ENCODE measurements around the gene PLEKHH2. TPM values are rescaled to one million over a fixed set of nuclear protein-coding genes. Genes with fewer than 3 reads are reported as not detected.

PLEKHH2 gene
- total RNA-seq, 1 donor from 2014 or later: 0.13 TPM

DNA sequence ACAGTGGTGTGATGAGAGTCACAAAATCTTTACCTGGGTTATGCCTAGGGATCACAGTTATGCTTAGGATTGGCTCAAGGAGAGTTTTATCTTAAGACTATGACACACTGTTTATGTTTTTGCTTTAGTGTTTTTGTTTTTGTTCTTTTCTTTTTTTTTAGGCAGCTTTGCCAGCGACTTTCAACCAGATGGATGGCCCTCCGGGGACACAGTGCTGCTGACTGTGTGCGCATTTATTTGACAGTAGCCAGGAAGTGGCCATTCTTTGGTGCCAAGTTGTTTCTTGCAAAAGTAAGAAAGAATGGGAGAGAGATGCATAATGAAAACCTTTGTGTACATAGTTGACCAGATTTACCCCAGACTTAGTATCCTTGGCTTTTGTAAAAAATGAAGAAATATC lies 121.7 kb downstream of the PLEKHH2 start:
- intact Hi-C loops (cut with micrococcal nuclease): no loop called here
- H3K4me1 Mint-ChIP-seq (ENCODE audit: low read depth): no peaks in the 10 kb centered on the region
- no peaks in the 10 kb centered on the region for H3K9me3 Mint-ChIP-seq
- H3K27me3 Mint-ChIP-seq (ENCODE audit: insufficient read depth): peaks cover 3% of the 10 kb centered on the region
- no peak overlapping the region for H3K27ac Mint-ChIP-seq
- H3K4me3 Mint-ChIP-seq: no peak overlapping the region
- H3K36me3 Mint-ChIP-seq (ENCODE audit: low read depth): no peaks in the 10 kb centered on the region
- DNase-seq (ENCODE audit: low spot score): no peak

DNA sequence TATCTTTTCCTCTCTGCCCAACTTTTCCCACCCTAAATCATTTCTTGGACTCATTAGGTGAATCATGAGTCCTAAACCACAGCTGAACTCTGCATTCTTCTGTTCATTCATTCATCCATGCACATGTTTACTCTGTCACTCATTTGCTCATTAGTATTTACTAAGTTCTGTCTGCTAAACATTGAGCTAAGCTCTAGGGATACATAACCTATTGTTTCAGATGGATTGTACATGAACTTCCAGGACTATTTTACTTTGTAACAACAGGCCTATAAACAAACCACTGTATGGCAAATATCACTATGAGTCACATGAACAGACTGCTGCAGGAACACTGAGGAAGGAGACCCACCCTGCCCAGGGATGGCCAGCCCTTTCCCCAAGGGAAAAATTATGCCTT lies 122.1 kb downstream of the PLEKHH2 start:
- Mint-ChIP-seq H3K9me3 (no peaks in the 10 kb centered on the region), H3K36me3 (ENCODE audit: low read depth) (no peaks in the 10 kb centered on the region), H3K27me3 (ENCODE audit: insufficient read depth) (peaks cover 3% of the 10 kb centered on the region), H3K4me1 (ENCODE audit: low read depth) (no peaks in the 10 kb centered on the region), H3K27ac (no peak overlapping the region), H3K4me3 (no peak overlapping the region)
- no peak for DNase-seq (ENCODE audit: low spot score)
- intact Hi-C loops (cut with micrococcal nuclease): no loop called here

DNA sequence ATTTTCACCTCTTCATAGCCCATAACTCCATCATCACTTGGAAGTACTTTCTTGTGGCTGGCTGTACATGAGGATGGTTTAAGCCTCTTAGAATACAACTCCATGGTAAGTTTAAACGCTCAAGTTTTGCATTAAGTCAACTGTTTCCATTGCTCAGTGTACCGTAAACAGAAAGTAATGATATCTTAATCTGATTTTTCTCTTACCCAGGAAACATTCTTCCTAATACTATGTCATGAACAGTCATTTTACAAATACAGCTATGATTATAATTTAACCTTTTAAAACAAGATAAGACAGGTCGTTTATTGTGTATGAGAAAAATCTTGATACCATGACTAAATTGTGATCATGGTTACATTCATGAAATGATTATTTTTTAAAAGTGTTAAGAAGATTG lies 125.2 kb downstream of the PLEKHH2 start:
- Mint-ChIP-seq H3K27ac (no peak overlapping the region), H3K9me3 (no peaks in the 10 kb centered on the region), H3K4me1 (ENCODE audit: low read depth) (peaks cover 3% of the 10 kb centered on the region), H3K4me3 (no peak overlapping the region), H3K27me3 (ENCODE audit: insufficient read depth) (peaks cover 3% of the 10 kb centered on the region), H3K36me3 (ENCODE audit: low read depth) (no peaks in the 10 kb centered on the region)
- DNase-seq (ENCODE audit: low spot score): no peak
- intact Hi-C loops (cut with micrococcal nuclease): no loop called here

GRCh38 chr2:43763091-43763490 lies 126.0 kb downstream of the PLEKHH2 start:
- H3K27me3 Mint-ChIP-seq (ENCODE audit: insufficient read depth): peaks cover 3% of the 10 kb centered on the region
- no peaks in the 10 kb centered on the region for H3K9me3 Mint-ChIP-seq
- H3K36me3 Mint-ChIP-seq (ENCODE audit: low read depth): no peaks in the 10 kb centered on the region
- DNase-seq (ENCODE audit: low spot score): no peak
- no peak overlapping the region for H3K4me3 Mint-ChIP-seq
- peaks cover 3% of the 10 kb centered on the region for H3K4me1 Mint-ChIP-seq (ENCODE audit: low read depth)
- intact Hi-C loops (cut with micrococcal nuclease): no loop called here
- no peak overlapping the region for H3K27ac Mint-ChIP-seq

- Mint-ChIP-seq H3K36me3 (ENCODE audit: low read depth) (no peaks in the 10 kb centered on the region), H3K4me3 (no peak overlapping the region), H3K9me3 (no peaks in the 10 kb centered on the region), H3K4me1 (ENCODE audit: low read depth) (peaks cover 3% of the 10 kb centered on the region), H3K27me3 (ENCODE audit: insufficient read depth) (peaks cover 3% of the 10 kb centered on the region), H3K27ac (no peak overlapping the region)
- intact Hi-C loops (cut with micrococcal nuclease): no loop called here
- DNase-seq (ENCODE audit: low spot score): no peak
These were observed 127.1 kb downstream of the PLEKHH2 start for GRCh38 chr2:43764086-43764705.

- intact Hi-C loops (cut with micrococcal nuclease): no loop called here
- H3K9me3 Mint-ChIP-seq: no peaks in the 10 kb centered on the region
- H3K4me3 Mint-ChIP-seq: no peak overlapping the region
- H3K27me3 Mint-ChIP-seq (ENCODE audit: insufficient read depth): peaks cover 4% of the 10 kb centered on the region
- H3K36me3 Mint-ChIP-seq (ENCODE audit: low read depth): no peaks in the 10 kb centered on the region
- no peak for DNase-seq (ENCODE audit: low spot score)
- peak overlapping the region; percentile 58 for H3K27ac Mint-ChIP-seq
- peaks cover 3% of the 10 kb centered on the region for H3K4me1 Mint-ChIP-seq (ENCODE audit: low read depth)
These were observed 128.9 kb downstream of the PLEKHH2 start for GRCh38 chr2:43766006-43766405.

DNA sequence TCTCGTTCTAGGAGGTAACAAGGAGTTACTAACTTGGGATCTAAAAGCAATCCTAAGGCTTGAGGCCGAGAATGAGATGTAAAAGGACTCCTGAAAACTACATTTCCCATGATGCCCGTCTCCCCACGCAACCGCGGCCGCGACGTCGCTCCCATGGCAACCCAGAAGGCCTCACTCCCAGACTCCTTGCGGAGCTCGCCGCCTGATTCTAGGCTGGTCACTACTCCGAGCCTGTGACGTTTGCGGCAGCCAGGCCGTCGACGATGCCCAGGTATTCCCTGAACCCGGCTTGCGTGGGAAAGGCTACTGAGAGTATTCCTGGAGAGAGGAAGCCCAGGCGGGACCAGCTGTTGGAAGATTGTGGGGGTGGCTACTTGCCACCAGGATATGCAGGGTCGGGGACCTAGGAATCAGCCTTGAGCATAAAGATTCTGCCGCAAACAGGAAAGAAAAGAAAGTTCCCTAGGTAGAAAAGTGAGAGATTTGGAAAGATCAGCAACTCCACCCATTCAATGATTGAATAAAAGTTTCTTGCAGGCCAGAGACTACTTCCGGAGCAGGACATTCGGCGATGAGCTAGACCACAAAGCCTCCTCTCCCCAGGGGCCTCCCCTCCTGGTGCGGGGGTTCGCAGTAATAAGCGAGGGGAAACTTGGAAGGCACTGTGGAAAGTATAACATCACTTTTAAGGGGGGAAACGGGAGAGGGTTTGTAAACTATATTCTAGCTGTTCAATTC lies 137.0 kb downstream of the PLEKHH2 start, which contains the start of gene DYNC2LI1:
DYNC2LI1 (plus strand) TSS at position 164 of the 738 bp plus-strand sequence; CDS start at position 264, 100 bp downstream.
- no peaks in the 10 kb centered on the region for H3K9me3 Mint-ChIP-seq

DNA sequence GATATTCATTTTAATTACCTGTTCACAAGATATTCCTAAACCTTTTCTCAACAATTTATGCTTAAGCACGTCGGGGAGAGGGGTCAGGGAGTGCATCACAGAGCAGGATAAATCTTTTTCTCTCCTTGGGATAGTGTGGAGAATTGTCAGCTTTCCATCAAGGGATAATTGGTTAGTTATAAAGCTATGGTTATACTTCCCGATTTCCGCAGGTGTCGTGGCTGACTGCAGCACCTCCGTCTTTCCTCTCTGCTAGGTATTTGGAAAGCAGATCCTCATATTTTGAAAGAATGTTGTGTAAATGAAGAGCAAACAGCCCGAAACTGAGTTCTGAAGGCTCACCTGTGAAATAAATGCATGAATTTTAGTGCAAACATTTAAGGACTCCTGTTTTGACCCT lies 137.6 kb downstream of the PLEKHH2 start:
- no peaks in the 10 kb centered on the region for H3K9me3 Mint-ChIP-seq
- H3K27me3 Mint-ChIP-seq (ENCODE audit: insufficient read depth): peaks cover 3% of the 10 kb centered on the region
- intact Hi-C loops (cut with micrococcal nuclease): loop anchor here (1.0 to 10.0 kb wide), 5 partner anchors 178 to 1410 kb away; partner anchors contain the start of genes CAMKMT, COX7A2L, PREPL and THADA
- peak overlapping the region; percentile 92 for H3K4me3 Mint-ChIP-seq
- H3K4me1 Mint-ChIP-seq (ENCODE audit: low read depth): peaks cover 19% of the 10 kb centered on the region
- H3K36me3 Mint-ChIP-seq (ENCODE audit: low read depth): no peaks in the 10 kb centered on the region
- H3K27ac Mint-ChIP-seq: peak overlapping the region; percentile 20
- no peak for DNase-seq (ENCODE audit: low spot score)

More for the DNA sequence above, 137.0 kb downstream of the PLEKHH2 start, which contains the start of gene DYNC2LI1:
- Mint-ChIP-seq H3K36me3 (ENCODE audit: low read depth) (no peaks in the 10 kb centered on the region), H3K27me3 (ENCODE audit: insufficient read depth) (peaks cover 3% of the 10 kb centered on the region), H3K4me1 (ENCODE audit: low read depth) (peaks cover 19% of the 10 kb centered on the region), H3K4me3 (peak within 1 kb of the TSS; percentile 92), H3K27ac (peak within 1 kb of the TSS; percentile 79)
- intact Hi-C loops (cut with micrococcal nuclease): loop anchor here (1.0 to 10.0 kb wide), 7 partner anchors 137 to 1409 kb away; partner anchors contain the start of genes CAMKMT, COX7A2L, LRPPRC and PLEKHH2
- peak; percentile 71 for DNase-seq (ENCODE audit: low spot score)

- Mint-ChIP-seq H3K4me3 (no peak overlapping the region), H3K9me3 (no peaks in the 10 kb centered on the region), H3K27ac (no peak overlapping the region), H3K36me3 (ENCODE audit: low read depth) (no peaks in the 10 kb centered on the region), H3K27me3 (ENCODE audit: insufficient read depth) (peaks cover 2% of the 10 kb centered on the region), H3K4me1 (ENCODE audit: low read depth) (peaks cover 19% of the 10 kb centered on the region)
- intact Hi-C loops (cut with micrococcal nuclease): loop anchor here (10.0 kb wide), 4 partner anchors 352 to 1412 kb away; partner anchors contain the start of genes CAMKMT, COX7A2L and PREPL
- DNase-seq (ENCODE audit: low spot score): no peak
These were observed 139.3 kb downstream of the PLEKHH2 start for GRCh38 chr2:43776324-43776723.

- no peak for DNase-seq (ENCODE audit: low spot score)
- Mint-ChIP-seq H3K4me1 (ENCODE audit: low read depth) (peaks cover 19% of the 10 kb centered on the region), H3K27me3 (ENCODE audit: insufficient read depth) (peaks cover 2% of the 10 kb centered on the region), H3K4me3 (no peak overlapping the region), H3K27ac (no peak overlapping the region), H3K9me3 (no peaks in the 10 kb centered on the region), H3K36me3 (ENCODE audit: low read depth) (no peaks in the 10 kb centered on the region)
- intact Hi-C loops (cut with micrococcal nuclease): loop anchor here (10.0 kb wide), 4 partner anchors 353 to 1413 kb away; partner anchors contain the start of genes CAMKMT, COX7A2L and PREPL
These were observed 140.4 kb downstream of the PLEKHH2 start for GRCh38 chr2:43777306-43777926.

GRCh38 chr2:43778233-43778632 lies 141.2 kb downstream of the PLEKHH2 start:
- Mint-ChIP-seq H3K4me3 (no peak overlapping the region), H3K27ac (no peak overlapping the region)
- intact Hi-C loops (cut with micrococcal nuclease): loop anchor here (10.0 kb wide), 4 partner anchors 353 to 1413 kb away; partner anchors contain the start of genes CAMKMT, COX7A2L and PREPL

DNA sequence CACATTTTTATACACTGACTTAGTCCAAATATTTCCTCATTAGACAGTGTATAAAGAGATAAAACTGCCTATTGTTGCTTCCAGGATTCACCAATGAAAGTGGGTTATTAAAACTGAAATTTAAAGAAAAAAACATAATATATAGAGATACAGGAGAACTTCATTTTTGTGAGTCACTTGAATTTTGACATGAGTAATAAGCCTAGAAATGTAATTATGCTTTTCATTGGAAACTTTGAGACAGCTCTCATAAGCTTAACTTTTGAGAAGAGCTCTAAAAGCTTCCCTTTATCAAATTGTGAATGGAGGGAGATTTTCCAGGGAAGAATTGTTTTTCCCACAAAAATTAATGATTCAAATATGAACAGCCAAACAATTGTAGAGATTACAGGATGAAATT lies 150.8 kb downstream of the PLEKHH2 start:
- H3K27ac Mint-ChIP-seq: no peak overlapping the region
- no peaks in the 10 kb centered on the region for H3K36me3 Mint-ChIP-seq (ENCODE audit: low read depth)
- H3K9me3 Mint-ChIP-seq: no peaks in the 10 kb centered on the region
- no peak overlapping the region for H3K4me3 Mint-ChIP-seq
- no peaks in the 10 kb centered on the region for H3K27me3 Mint-ChIP-seq (ENCODE audit: insufficient read depth)
- intact Hi-C loops (cut with micrococcal nuclease): no loop called here
- DNase-seq (ENCODE audit: low spot score): no peak
- no peaks in the 10 kb centered on the region for H3K4me1 Mint-ChIP-seq (ENCODE audit: low read depth)

More at GRCh38 chr2:43778233-43778632, 141.2 kb downstream of the PLEKHH2 start:
- Mint-ChIP-seq H3K27me3 (ENCODE audit: insufficient read depth) (peaks cover 2% of the 10 kb centered on the region), H3K4me1 (ENCODE audit: low read depth) (peaks cover 15% of the 10 kb centered on the region), H3K9me3 (no peaks in the 10 kb centered on the region), H3K36me3 (ENCODE audit: low read depth) (no peaks in the 10 kb centered on the region)
- no peak for DNase-seq (ENCODE audit: low spot score)

Data from activated T-helper 1 cell treated with anti-CD3 and anti-CD28 coated beads, Interleukin-12 subunit alpha, Interleukin-12 subunit beta, Interleukin-2, Interleukin-4 antibody, amounts not matched to agents 30 ng/mL and 10 ng/mL and 1 ng/mL, durations not matched to agents 14 hours and 24 hours and 36 hours (primary cell).